HepG2 (cell line): ENCODE measurements around the gene BICDL2. TPM values are rescaled to one million over a fixed set of nuclear protein-coding genes. Genes with fewer than 3 reads are reported as not detected.
"Not testable (repeated sequence)": the region's sequence is repeated elsewhere in the genome, so short reads cannot be mapped to it uniquely, and the experiment has no call there.

Experiments used
- ATAC-seq: fragments of 200-7000 bp; cut with Tn5 transposase; 3 replicates; pipeline ENCODE4 v1.9.1; 2020; ENCODE audit warnings: mild to moderate bottlenecking, moderate library complexity
- BruUV-seq: library from RNA; stranded (reverse); fragments of 400-500 nt; replicated peaks from 2 replicates; lab custom pipeline; 2021; lab: Mats Ljungman, UMichigan
- CTCF ChIA-PET: fragments of 300-600 bp; formaldehyde crosslinking; extraction: SDS; loops from one replicate; lab custom pipeline; 2021; ENCODE audit warnings: low total read pairs, inconsistent platforms, low intra/inter-chr PET ratio; lab: Yijun Ruan, JAX
- POLR2A ChIA-PET: fragments of 350-600 bp; sonication (Branson Sonifier 250); formaldehyde crosslinking; loops from one replicate; lab custom pipeline; 2020; ENCODE audit warnings: antibody characterized with exemption, inconsistent platforms; lab: Yijun Ruan, JAX
- DNase-seq: peaks from one replicate; pipeline ENCODE4 v3.0.0-alpha.2; 2015; ENCODE audit warnings: low spot score
- FAIRE-seq: peaks from 3 replicates; lab custom pipeline; 2011; peaks lifted over from hg19 to GRCh38; lab: Jason Lieb, UNC
- H2AFZ ChIP-seq: one replicate; pipeline ENCODE4 v1.6.1; 2011; ENCODE audit warnings: low read length, inconsistent platforms
- H3K27ac ChIP-seq: fragments of 300-600 bp; 3 replicates; pipeline ENCODE4 v1.8.0; 2011; ENCODE audit warnings: mixed run types, mild to moderate bottlenecking, mixed read lengths, low read length, inconsistent platforms; ENCODE audit not compliant: insufficient read depth; ENCODE audit errors: extremely low read length
- H3K27me3 ChIP-seq, 2 experiments: fragments of 200-600 bp in 1 of 2; 2 replicates in 1 of 2; 3 replicates in 1 of 2; pipeline versions ENCODE4 v1.6.0 to v1.8.0; 2011; ENCODE audit warnings: low read length in 2 of 2, mild to moderate bottlenecking in 2 of 2, moderate library complexity in 2 of 2, inconsistent platforms in 1 of 2; ENCODE audit not compliant: insufficient read depth in 2 of 2, control insufficient read depth in 1 of 2
- H3K36me3 ChIP-seq, 2 experiments: fragments of 200-600 bp in 1 of 2; replicated peaks in 1 of 2; 2 replicates in 1 of 2; 3 replicates in 1 of 2; pipeline versions ENCODE4 v1.5.1 to v1.8.0; 2011; ENCODE audit warnings: low read length in 2 of 2, inconsistent platforms in 1 of 2; ENCODE audit not compliant: insufficient read depth in 2 of 2, control insufficient read depth in 1 of 2
- H3K4me1 ChIP-seq: 2 replicates; pipeline ENCODE4 v1.5.1; 2012; ENCODE audit warnings: low read length, inconsistent platforms; ENCODE audit not compliant: insufficient read depth
- H3K4me2 ChIP-seq: 2 replicates; pipeline ENCODE4 v1.6.0; 2011; ENCODE audit warnings: low read depth, low read length, inconsistent platforms
- H3K4me3 ChIP-seq, 3 experiments: fragments of 200-600 bp in 1 of 3; sonication (generic), shearing (Covaris generic) in 1 of 3; replicated peaks in 1 of 3; 2 replicates each; pipeline ENCODE4 v1.5.1; 2011 to 2016; ENCODE audit warnings: low read length in 3 of 3, inconsistent platforms in 2 of 3, low read depth in 2 of 3, mild to moderate bottlenecking in 2 of 3, control low read depth in 1 of 3, mixed read lengths in 1 of 3; ENCODE audit not compliant: insufficient read depth in 1 of 3
- H3K79me2 ChIP-seq: one replicate; pipeline ENCODE4 v1.6.1; 2011; ENCODE audit warnings: low read length, inconsistent platforms; ENCODE audit not compliant: insufficient read depth
- H3K9ac ChIP-seq: 2 replicates; pipeline ENCODE4 v1.6.0; 2011; ENCODE audit warnings: mild to moderate bottlenecking, low read depth, low read length, inconsistent platforms; ENCODE audit not compliant: insufficient read depth
- H3K9me3 ChIP-seq: 2 replicates; pipeline ENCODE4 v1.5.1; 2012; ENCODE audit warnings: mild to moderate bottlenecking, low read length
- H4K20me1 ChIP-seq: 2 replicates; pipeline ENCODE4 v1.6.0; 2011; ENCODE audit warnings: inconsistent platforms, mild to moderate bottlenecking, low read length, moderate library complexity; ENCODE audit not compliant: insufficient read depth
- WGBS: methylation state at CpG from one replicate; pipeline ENCODE4 v1.1.6; 2017; ENCODE audit warnings: low lambda C conversion rate; 5-methylcytosine and 5-hydroxymethylcytosine counted together
- in situ Hi-C: cut with HindIII; loops from 2 replicates; pipeline ENCODE4 v1.10.0; 2017; ENCODE audit warnings: low pct_unique_long_range_greater_than_20kb; ENCODE audit not compliant: extremely low pct_ligation_motif_present
- intact Hi-C: fragments of 100-400 bp; cut with micrococcal nuclease; formaldehyde crosslinking; loops from one replicate; pipeline ENCODE4 v1.10.0; 2022; ENCODE audit not compliant: unreplicated experiment
- polyA plus RNA-seq, 8 experiments: library from polyadenylated mRNA; depleted of rRNA in 3 of 8; stranded (reverse) in 7 of 8; unstranded in 1 of 8; fragments of >200 nt; fragmentation: Illumina TruSeq in 4 of 8; extraction: Trizol in 4 of 8; gene quantifications; 2 replicates each; pipeline versions ENCODE4 v1.2.1 to v1.2.3, GENCODE V29; 2011 to 2016; ENCODE audit warnings: low read depth in 4 of 8, missing spikeins in 1 of 8, mixed read lengths in 1 of 8; ENCODE audit not compliant: insufficient read depth in 1 of 8
- total RNA-seq, 5 experiments: library from RNA; depleted of rRNA; stranded (reverse); fragments of >200 nt; fragmentation: Illumina TruSeq; extraction: Trizol; gene quantifications; 2 replicates each; pipeline ENCODE4 v1.2.3, GENCODE V29; 2016; ENCODE audit warnings: low read depth in 1 of 5

The BICDL2 gene
- total and polyA plus RNA-seq, 2 of the 13 experiments (the other 11 are each of a cell fraction or from before 2014, with no cell fraction given), result 0.12 TPM; not detected in 1

DNA sequence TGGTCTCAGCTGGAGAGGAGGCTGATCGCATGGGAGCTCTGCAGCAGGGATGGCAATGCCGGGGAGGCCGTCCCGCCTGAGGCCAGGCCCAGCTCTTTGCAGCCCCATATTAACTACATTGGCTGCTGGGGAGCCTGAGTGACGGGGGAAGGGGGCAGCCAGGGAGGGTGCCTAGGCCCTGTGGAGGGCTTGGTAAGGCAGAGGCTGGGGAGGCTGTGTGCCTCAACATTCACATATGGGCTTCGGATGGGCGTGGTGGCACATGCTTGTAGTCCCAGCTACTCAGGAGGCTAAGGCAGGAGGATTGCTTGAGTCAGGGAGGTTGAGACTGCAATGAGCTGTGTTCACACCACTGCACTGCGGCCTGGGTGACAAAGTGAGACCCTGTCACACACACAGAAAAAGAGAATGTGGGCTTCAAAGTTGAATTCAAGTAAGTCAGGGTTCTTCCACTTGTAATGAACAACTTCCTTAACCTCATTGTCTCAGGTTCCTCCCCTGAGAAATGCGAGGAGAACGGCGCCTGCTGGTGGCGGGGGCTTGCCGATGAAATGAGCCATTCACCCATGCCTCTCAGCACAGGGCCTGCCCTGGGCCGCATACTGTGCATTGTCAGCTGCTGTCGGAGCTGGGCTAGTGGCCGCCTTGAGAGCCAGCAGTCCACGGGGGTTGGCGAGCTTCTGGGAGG is 36.0 kb upstream of the BICDL2 start:
- no CpG with 5 or more reads among the region's 18 CpGs for WGBS
- H3K4me3 ChIP-seq, intact Hi-C loops, BruUV-seq, H3K9me3 ChIP-seq, H3K79me2 ChIP-seq, H2AFZ ChIP-seq, H3K27ac ChIP-seq, H3K4me2 ChIP-seq, CTCF ChIA-PET, H3K36me3 ChIP-seq, H4K20me1 ChIP-seq, POLR2A ChIA-PET, DNase-seq, H3K9ac ChIP-seq, in situ Hi-C loops, FAIRE-seq: not testable (repeated sequence)
- H3K27me3 ChIP-seq, result peaks cover 2 to 13% of the 10 kb centered on the region in 2 experiments; a peak in 3 of 5 replicates
- ATAC-seq, result peak; percentile 17; the same call in 2 of the 3 replicates
- H3K4me1 ChIP-seq, result peaks cover 11% of the 10 kb centered on the region

- intact Hi-C loops, H3K4me3 ChIP-seq, H3K9ac ChIP-seq, BruUV-seq, CTCF ChIA-PET, H2AFZ ChIP-seq, FAIRE-seq, H3K79me2 ChIP-seq, in situ Hi-C loops, H3K9me3 ChIP-seq, H4K20me1 ChIP-seq, H3K27ac ChIP-seq, DNase-seq, POLR2A ChIA-PET, H3K4me2 ChIP-seq: not testable (repeated sequence)
- peak; percentile 44 for ATAC-seq
- Histone ChIP-seq H3K4me1 (peaks cover 17% of the 10 kb centered on the region), H3K27me3 (peaks cover 2 to 13% of the 10 kb centered on the region in 2 experiments; a peak in 3 of 5 replicates), H3K36me3 (peaks cover 9 to 15% of the 10 kb centered on the region in 2 experiments; a peak in 2 of 5 replicates)
- 25% methylated on average over 3 of the region's 4 CpGs for WGBS
Observed at GRCh38 chr16:3072148-3072547, 35.4 kb upstream of the BICDL2 start.
